GM19099 (cell line): Measurements from ENCODE around the gene CLCN1.

Experiments
- POLR2A ChIP-seq: IDR thresholded peaks from 3 replicates; pipeline ENCODE4 v1.6.1; 2011; ENCODE audit warnings: low read depth; ENCODE audit not compliant: insufficient read length; ENCODE audit errors: extremely low read depth

CLCN1 gene

DNA sequence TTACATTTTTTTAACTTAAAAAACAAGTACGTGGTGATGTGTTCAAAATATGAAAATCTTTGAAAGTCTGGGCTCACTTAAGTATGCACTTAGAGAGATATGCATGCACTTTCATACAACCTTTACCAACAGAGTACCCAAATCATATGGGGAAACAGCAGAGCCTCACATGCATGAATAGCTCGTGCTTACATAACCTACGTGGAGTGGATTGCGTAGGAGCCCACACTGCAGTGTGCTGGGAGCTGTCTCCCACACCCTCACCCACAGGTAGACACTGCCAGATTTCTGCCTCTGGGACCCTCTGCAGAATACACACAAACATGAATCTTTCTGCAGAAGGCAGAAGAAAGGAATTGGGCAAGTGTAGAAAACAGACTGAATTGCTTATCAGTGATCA is 581 bp downstream of the CLCN1 start:
- TF ChIP-seq POLR2A: no peak

DNA sequence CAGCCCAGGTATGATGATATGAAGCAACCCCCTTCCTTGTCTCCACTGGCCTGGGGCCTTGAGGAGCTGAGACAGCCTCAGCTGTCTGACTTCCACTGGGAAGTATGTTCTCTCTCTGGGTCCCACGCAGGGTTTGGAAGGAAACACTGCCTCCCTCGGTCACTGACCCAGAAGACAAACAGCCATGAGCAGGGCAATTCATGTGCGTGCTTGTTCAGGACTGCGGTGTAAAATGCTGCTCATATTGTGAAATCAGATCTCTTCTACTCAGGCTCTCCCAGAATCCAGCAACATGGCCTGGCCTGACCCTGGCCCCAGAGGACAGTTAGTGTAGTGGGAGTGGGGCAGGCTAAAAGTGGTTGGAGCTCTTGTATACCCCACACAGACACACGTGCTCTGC is 2.8 kb downstream of the CLCN1 start:
- TF ChIP-seq POLR2A: no peak

DNA sequence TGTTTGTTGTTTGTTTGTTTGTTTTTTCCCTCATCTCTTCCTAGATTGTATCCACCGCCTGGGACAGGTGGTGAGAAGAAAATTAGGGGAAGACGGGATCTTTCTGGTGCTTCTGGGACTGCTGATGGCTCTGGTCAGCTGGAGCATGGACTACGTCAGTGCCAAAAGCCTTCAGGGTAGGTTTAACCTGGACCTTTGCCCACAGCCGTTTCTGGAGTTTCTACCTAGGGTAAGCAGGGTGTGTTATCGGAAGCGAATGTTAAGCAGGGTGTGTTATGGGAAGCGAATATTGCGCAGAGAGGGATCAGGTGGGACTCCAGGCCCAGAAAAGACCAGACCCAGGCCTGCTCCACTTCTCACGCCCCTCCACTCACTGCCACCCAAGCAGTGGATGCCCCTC is 4.7 kb downstream of the CLCN1 start:
- TF ChIP-seq POLR2A: no peak

DNA sequence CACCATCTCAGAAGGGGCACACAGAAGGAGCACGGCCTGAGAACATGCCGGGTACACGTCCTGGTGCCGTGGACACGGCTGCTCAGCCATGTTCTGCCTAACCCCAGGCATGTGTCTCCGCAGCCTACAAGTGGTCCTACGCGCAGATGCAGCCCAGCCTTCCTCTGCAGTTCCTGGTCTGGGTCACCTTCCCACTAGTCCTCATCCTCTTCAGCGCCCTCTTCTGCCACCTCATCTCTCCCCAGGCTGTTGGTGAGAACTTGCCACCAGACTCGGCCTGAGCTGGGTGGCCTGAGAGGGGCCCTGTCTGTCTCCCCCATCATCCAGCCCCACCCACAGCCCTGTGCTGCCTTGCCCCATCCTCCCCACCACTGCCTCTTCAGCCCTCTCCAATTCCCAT is 5.3 kb downstream of the CLCN1 start:
- TF ChIP-seq POLR2A: no peak

DNA sequence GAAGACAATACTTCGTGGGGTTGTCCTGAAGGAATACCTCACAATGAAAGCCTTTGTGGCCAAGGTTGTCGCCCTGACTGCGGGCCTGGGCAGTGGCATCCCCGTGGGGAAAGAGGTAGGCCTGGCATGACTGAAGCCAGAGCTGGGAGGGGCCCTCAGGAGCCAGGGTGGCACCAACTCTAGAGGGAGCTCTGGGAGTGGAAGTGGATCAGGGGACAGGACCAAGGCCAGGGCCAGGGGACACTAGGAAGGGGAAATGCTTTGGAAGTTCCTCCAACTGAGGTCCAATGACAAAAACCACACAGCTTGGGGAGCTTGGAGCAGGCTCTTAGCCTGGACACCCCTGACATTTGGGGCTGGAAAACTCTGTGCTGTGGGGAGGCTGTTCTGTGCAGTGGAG is 5.8 kb downstream of the CLCN1 start:
- TF ChIP-seq POLR2A: no peak

DNA sequence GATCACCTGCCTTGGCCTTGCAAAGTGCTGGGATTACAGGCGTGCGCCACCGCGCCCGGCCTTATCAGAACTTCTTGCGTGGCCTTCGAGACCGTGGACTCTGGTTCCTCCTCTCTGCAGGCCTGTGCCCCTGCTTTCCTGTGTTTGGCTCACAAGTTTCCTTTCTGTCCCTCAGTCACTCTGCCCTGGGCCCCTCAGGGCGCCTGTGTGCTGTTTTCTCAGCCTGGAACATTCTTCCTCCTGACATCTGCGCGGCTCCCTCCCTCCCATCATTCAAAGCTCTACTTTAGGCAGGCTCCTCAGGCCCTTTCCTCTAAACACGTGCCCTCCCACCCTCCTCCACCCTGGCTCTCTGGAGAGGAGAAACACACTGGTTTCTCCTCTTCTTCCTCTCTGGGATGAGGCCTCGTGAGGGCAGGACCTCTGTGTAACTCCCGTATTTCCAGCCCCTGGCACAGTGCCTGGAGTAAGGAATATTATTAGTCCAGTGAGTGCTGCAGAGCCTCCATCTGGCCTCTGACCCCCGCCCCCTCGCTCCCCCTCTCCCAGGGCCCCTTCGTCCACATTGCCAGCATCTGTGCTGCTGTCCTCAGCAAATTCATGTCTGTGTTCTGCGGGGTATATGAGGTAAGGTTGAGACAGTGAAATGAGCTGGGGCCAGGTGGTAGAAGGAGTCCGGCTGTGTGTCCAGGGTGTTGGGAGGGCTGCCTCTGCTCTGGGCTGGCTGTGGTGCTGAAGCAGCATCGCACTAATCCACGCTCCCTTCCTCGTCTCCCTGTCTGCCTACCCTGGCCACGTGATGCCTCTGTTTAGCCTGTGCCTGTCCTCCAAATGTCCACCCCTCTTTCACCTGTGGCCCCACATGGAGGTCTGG is 7.1 kb downstream of the CLCN1 start:
- TF ChIP-seq POLR2A: no peak

DNA sequence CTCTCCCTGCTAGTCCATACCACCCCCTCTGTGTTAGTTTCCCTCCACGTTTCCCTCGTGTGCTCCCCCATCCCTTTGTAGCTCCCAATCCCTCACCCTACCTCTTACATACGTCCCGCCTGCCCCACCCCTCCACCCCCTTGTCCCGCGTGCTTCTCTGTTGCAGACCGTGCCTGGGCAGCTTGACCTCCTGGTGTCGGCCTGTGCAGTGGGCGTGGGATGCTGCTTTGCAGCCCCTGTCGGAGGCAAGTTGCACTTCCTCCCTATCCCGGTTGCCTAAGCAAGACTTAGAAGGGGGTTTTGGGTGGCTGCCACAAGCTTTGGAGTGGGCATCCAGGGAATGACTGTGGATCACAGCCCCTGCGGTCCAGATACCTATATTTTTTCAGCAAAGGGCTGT is 7.7 kb downstream of the CLCN1 start:
- TF ChIP-seq POLR2A: no peak

DNA sequence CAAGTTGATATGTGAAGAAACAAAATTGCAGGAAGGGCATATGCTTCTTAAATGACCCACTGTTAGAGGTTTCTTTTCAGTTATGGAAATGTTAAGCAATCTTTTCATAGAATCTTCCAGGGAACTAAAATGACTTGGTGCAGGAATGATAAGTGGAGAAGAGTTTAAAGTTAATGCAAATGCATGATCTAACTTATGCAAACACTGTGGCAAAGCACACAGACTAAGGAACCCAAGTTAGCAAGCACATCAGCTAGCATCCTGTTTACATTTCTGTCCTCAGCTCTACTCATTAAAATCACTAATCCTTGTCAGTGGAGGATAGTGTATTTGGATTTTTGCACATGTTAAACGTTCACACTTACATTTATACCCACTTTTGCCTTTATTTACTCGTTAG is 9.3 kb downstream of the CLCN1 start:
- no peak for TF ChIP-seq POLR2A

DNA sequence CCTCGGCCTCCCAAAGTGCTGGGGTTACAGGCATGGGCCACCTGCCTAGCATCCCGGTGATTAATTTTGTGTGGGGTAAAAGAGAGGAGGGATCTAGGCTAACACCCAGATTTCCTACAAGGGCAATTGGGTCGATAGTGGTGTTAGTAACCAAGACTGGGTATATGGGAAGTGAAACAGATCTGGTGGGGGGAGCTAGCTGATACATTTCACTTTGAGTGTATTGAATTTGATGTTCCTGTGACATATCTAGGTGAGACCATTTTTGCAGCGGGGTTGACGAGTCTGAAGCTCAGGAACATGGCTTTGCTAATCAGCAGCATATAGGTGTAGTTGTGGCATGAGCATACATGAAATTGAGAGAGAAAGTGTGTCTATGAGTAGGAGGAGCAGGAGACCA is 12.0 kb downstream of the CLCN1 start:
- no peak for TF ChIP-seq POLR2A

DNA sequence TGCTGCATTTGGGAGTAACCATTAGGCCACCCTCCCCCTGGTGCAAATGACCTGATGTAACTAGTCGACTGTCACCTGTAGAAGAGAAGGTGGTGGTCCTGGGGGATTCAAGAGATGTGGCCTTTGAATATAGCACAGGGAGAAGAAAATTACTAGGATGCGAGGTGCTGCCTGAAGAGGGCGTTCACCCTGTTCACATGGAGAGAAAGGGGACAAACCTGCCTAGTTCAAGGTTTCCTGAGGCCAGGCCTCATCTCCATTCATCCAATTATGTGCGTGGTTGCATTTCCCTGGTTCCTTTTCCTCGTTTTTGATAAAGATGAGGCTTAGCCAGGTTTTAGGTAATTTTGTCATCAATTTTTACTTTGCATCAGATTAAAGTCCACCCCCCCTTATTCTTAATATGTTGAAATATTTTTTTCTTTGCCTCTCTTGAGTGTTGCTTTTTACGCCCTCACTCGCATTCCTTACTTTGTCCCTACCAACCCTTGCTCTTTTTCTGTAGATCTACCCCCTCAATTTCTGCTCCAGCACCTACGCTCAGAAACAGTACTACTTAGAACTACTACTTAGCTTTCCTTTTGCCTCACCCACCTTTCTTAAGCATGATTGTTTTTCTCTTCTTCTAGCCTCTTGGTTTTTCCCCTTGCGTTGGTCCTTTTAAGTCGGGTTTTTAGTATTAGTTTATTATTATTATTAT is 13.7 kb downstream of the CLCN1 start:
- no peak for TF ChIP-seq POLR2A

DNA sequence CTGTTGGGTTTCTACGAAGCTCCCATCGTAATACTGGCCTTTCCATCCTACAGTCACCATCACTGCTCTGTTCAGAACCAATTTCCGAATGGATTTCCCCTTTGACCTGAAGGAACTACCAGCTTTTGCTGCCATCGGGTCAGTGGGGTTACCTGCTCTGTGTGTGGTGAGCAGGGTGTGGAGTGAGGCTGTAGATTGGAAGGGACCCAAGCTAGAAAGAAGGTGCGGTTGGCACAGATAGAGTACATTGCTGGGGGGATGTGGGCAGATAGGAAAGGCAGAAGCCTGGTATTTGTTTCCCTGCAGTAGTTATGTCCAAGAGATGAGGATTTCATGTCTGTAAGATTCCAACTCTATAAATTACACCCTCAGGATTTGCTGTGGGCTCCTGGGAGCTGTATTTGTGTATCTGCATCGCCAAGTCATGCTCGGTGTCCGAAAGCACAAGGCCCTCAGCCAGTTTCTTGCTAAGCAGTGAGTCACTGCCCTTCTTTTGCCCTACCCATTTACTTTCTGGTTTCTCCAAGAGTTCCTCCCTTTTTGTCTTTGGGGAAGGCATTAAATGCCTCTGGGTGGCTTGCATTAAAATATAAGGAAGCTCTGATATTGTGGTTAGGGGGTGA is 15.4 kb downstream of the CLCN1 start:
- TF ChIP-seq POLR2A: no peak

DNA sequence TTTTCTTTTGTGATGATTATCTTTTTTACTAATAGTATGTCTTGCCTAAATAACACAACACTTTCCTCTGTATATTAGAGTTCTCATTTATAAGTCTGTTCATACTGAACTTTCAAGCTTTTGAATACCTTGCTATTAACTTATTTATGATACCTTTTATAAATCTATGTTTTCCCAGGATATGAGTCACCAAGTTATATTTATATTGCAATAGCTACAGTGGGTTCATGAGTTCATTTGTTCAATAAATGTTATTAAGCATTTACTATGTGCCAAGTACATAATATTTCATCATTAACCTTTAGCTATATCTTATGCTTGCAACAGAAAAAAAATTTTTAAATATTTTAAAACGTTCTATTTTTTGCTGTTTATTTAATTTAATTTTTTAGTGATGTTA is 18.3 kb downstream of the CLCN1 start:
- no peak for TF ChIP-seq POLR2A

DNA sequence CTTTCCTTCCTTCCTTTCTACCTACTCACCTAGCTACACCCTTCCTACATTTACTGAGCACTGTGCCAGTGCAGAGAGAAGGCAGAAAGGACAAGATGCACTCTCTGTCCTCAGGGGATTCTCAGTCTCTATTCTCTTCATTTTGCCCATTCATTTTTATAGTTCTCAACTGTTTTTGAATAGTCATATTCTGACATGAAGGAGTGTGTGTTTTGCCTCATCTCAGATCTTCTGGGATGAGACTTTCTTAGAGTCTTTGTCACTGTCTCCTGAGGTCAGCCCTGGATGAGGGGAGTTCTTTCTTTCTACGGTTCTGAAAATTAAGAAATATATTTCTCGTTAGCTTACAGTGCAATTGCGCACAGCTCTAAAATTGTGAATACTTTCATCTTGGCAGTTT is 21.3 kb downstream of the CLCN1 start:
- no peak for TF ChIP-seq POLR2A

DNA sequence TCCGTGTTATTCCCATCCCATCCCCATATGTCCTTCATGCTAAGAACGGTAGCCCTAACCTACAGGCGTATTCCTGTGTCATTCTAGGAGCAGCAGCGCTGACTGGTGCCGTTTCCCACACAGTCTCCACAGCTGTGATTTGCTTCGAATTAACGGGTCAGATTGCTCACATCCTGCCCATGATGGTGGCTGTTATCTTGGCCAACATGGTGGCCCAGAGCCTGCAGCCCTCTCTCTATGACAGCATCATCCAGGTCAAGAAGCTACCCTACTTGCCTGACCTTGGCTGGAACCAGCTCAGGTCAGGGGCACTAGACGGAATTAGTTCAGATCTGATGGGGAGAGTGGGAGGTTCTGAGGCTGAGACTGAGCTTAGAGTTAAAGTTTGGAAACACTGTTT is 25.9 kb downstream of the CLCN1 start:
- no peak for TF ChIP-seq POLR2A

DNA sequence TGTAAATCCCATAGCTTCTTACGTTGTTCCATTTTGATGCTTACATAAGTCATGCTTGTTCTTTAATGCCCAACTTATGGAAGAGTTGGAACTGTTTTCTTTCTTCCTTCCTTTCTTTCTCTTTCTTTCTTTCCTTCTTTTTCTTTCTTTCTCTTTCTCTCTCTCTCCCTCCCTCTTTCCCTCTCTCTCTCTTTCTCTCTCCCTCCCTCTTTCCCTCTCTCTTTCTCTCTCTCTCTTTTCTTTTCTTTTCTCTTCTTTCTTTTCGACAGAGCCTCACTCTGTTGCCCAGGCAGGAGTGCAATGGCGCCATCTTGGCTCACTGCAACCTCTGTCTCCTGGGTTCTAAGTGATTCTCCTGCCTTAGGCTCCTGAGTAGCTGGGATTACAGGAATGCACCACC is 27.7 kb downstream of the CLCN1 start:
- no peak for TF ChIP-seq POLR2A

DNA sequence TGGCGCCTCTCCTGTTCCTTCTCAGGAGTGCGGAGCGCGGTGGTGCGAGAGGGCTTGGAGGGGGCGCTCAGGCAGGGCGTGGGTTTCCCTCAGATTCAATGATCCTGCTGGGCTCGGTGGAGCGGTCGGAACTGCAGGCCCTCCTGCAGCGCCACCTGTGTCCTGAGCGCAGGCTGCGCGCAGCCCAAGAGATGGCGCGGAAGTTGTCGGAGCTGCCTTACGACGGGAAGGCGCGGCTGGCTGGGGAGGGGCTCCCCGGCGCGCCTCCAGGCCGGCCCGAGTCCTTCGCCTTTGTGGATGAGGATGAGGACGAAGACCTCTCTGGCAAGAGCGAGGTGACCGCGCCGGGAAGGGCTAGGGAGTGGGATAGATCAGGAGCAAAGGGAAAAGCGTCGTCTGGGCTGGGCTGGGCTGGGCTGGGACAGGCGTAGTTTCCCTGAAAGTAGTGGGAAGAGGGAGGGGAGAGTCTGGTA is 29.6 kb downstream of the CLCN1 start:
- TF ChIP-seq POLR2A: no peak
